NCI-H2081 treated with DMSO at 0.1 percent for 48 hours (cell line): Measurements from ENCODE around the gene SNX15.
"Not testable (repeated sequence)": the region's sequence is repeated elsewhere in the genome, so short reads cannot be mapped to it uniquely, and the experiment has no call there.

Experiments used
- DNase-seq: peaks from one replicate; lab custom pipeline; 2025; lab: John Stamatoyannopoulos, UW

Gene SNX15

GRCh38 chr11:65027213-65028067 lies at the start of gene SNX15:
Gene SNX15, plus strand, starts transcription at chr11:65027439. Its CDS starts 99 bp downstream, at chr11:65027538.
- peak; percentile 75 for DNase-seq

DNA sequence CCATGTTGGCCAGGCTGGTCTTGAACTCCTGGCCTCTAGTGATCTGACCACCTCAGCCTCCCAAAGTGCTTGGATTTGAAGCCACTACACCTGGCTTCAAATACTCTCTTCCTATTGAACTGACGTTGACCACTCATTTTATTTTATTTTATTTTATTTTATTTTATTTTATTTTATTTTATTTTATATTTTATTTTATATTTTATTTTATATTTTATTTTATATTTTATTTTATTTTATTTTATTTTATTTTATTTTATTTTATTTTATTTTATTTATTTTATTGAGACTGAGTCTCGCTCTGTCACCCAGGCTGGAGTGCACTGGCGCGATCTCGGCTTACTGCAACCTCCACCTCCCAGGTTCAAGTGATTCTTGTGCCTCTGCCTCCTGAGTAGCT lies 43.9 kb upstream of the SNX15 start:
- not testable (repeated sequence) for DNase-seq

DNA sequence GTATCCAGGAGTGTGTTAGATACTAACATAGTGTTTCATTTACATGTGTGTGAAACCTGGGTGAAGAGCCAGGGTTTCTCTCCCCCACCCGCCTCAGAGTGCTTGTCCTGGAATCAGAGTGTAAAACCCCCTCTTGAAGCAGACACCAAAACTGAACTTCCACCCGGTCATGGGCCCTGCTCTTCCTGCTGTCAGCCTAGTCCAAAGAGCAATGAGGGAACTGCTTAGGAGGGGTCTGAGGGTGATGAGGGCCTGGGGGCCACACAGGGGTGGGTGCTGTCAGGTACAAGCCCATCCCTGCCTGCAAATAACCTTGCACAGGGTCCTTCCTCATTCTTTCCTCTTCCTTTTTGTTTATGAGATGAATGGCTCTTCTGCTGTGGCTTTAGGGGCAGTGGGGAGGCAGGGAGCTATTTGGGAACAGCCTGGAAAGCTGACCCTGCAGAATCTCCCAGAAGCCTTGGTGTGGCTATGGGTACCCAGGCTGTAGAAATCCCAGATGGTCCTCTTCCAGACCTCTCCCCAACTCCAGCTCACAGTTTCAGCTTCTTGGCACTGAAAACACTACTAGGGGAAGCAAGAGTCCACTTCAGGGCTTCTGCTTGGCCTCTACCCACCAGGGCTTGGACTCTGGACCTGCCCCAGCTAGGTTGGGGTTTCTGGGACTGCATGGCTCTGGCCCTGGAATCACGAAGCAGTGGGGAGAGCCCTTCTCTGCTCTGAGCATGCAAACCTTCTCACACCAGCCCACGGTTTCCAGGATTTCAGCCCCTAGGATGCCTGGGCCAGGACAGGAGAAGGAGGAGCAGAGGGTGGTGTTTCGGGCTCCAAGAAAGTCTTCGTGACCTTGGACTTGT lies 39.0 kb upstream of the SNX15 start:
- no peak for DNase-seq

GRCh38 chr11:64989416-64989815 lies 37.8 kb upstream of the SNX15 start:
- DNase-seq = no peak

DNA sequence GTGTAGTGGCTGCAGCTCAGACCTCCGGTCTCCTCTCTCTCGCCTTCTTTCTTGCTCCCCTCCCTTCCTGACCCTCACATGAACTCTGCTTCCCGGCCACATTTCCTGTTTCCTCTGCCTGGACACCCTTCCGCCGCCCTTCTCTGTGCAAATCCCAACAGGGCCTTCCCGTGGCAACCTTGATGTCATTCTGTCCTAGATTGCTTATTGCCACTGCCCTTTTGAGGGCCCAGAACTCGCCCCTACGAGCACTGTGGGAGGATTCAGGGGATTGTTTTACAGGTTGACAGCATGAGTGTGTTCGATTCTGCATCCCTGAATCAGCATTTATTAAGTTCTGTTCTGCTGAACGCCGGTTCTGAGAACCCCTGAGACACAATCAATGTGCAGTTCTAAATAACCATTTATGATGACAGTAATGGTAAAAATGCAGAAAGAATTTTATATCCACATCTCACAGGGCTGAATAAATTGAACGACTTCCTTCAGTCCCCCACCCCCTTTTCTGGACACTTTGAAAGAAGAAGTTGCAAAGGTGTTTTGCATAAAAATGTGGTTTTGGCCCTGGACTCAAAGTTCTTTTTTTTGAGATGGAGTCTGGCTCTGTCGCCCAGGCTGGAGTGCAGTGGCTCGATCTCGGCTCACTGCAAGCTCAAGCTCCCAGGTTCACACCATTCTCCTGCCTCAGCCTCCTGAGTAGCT lies 36.9 kb upstream of the SNX15 start:
- DNase-seq = no peak

GRCh38 chr11:64994318-64994717 lies 32.9 kb upstream of the SNX15 start:
- DNase-seq = no peak

DNA sequence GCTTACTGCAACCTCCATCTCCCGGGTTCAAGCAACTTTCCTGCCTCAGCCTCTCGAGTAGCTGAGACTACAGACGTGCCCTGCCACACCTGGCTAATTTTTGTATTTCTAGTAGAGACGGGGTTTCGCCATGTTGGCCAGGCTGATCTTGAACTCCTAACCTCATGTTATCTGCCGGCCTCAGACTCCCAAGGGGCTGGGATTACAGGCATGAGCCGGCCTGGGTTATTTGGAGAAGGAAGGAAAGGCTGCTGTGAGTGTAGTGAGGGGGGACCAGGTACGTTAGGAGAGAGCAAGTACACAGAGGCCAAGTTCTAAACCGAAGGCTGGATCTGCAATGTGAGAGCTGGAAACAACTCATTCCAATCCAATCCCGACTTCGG lies 30.9 kb upstream of the SNX15 start:
- DNase-seq = no peak

DNA sequence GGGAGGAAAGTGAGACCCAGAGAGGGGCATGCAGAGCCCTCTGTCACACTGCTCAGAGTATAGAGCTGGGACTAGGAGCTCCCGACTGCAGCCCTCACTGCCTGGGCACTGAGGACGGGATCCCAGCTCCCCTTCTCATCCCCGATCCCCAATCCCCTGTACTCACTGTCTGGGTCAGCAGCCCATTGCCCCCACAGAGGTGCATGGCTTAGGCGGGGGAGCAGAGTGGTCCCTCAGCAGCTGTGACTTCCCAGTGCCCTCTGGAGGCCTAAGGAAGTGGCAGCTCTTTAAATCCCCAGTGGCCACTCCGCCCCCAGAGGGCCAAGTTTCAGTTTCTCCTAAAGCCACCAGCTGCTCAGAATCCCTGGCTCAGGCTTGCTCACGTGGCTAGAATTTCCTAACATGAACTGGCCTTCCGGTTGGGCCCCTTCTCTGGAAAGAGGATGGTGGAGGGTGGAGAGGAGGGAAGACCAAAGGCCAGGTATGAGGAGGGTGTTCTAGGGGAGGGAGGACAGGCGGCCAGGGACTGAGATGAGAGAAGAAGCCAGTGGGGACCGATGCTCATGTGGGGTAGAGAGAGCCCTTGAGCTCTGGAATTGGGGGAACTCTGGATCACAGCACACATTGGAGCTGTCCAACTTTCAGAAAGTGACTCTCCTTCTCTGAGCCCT lies 30.4 kb upstream of the SNX15 start, which contains the start of gene BATF2:
BATF2 (minus strand) TSS at position 262 of the 671 bp plus-strand sequence; CDS start at position 205, 57 bp downstream.
- no peak for DNase-seq

DNA sequence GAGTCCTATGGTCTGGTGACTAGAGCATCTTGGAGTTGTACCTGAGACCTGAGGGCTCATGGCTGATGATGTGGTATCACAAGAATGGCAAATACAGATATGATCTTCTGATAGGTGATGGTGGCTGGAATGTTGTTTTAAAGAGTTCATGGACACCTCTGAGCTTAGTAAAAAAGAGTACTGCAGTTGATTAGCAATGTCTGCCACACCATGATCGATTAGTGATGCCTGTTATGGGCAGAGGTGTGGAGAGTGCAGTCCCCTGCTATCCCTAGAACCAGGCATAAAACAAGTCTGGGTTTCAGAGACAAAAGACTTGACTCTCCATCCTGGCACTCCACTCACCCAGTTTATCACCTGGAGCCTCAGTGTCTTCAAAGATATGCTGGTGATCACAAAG lies 29.1 kb upstream of the SNX15 start:
- DNase-seq = no peak

DNA sequence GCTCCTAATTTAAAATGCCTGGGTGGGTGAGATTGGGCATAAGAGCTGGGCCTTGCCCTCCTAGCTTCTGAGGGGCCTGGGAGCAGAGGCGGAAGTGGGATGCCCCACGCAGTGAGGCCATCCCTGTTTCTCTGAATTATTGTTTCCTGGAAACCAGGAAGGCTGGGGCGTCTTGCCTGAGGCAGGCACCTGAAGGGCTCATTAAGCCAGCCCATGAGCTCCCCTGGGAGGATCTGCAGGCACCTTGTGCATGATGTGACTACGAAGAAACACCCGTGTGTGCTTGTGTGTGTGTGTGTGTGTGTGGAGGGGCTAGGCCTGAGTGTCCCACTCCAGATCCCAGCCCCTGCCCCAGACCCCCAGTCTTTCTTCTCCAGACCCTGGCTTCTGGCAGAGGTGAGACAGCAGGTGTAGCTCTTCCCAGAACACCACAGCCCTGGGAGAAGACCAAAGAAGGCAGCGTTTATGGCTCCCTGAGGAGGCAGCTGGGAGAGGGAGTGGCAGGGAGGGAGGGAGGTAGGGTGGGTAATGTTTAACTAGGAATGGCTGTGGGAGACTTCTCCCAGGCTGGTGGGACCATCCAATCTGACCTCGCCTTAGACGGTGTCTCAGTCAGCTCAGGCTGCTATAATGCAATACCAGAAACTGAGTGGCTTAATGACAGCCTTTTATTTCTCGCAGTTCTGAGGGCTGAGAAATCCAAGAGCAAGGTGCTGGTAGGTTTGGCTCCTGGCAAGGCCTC lies 28.4 kb upstream of the SNX15 start:
- no peak for DNase-seq

GRCh38 chr11:64999478-64999877 lies 27.8 kb upstream of the SNX15 start:
- DNase-seq = no peak

DNA sequence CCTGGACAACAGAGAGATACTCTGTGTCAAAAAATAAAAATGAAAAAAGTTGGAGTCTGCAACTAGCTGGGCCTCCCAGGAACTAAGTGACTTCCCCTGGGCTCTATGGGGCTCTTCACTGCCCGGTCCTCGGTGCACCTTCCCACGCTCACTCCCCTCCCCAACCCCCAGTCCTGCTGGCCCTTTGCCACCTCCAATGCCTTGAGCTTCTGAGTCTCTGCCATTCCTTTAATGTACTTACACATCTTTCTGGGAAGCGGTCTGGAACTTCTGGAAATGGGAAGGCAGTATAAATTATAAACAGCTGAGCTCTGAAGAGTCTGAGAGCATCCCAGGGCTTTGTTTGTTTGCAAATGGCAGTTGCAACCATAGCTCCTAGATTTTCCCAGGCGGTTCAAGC lies 24.5 kb upstream of the SNX15 start:
- DNase-seq = no peak

- DNase-seq = no peak
These were observed 24.0 kb upstream of the SNX15 start for GRCh38 chr11:65003282-65003681.

DNA sequence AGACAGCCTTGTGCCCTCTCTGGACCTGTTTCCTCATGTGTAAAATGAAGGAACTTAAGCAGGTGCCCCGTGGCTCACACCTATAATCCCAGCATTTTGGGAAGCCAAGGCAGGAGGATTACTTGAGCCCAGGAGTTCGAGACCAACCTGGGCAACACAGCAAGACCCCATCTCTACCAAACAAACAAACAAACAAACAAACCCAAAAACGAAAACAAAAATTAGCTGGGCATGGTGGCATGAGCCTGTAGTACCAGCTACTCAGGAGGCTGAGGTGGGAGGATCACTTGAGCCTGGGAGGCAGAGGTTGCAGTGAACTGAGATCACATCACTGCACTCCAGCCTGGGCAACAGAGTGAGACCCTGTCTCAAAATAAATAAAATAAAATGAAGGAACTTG lies 23.3 kb upstream of the SNX15 start:
- not testable (repeated sequence) for DNase-seq

- DNase-seq = no peak
These were observed 19.2 kb upstream of the SNX15 start for GRCh38 chr11:65008016-65008415.

GRCh38 chr11:65008873-65009272 lies 18.4 kb upstream of the SNX15 start:
- no peak for DNase-seq

DNA sequence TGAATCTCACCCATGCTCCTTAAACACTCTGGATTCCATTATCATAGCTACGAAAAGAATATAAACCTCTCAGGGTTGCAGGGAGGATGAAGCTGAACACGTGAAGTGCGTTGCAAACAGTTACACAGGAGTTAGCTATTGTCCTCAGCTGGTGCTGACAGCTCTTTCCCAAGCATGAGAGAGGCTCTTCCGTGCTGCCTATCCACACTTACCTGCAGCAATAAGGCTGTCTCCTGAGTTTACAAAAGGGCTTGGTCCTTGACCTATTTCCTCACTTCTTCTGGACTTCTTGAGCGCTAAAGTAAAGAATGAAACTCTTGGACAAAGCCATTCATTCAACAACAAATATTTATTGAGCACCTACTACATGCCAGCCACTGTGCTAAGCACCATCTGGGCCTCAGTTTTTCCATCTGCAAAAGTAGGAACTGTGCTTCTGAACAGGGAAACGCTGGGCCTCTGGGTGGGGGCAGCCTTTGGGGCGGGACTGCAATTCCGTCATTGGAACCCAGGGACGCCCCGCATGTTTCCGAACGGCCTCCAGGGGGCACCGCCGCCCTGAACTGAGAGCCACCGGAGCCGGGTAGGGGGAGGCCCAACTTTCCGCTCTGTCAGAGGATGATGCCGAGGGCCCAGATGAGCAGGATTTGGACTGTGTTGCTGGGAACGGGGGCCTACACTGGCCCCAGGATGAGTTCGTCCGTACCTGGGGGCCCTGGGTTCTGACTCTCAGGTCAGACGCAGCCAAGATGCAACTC lies 13.9 kb upstream of the SNX15 start:
- peak; percentile 32 for DNase-seq

- DNase-seq = peak; percentile 37
These were observed 13.1 kb upstream of the SNX15 start, which contains the start of gene ARL2 for GRCh38 chr11:65013888-65014725. Gene ARL2, plus strand, starts transcription at chr11:65014160. Its CDS starts 48 bp downstream, at chr11:65014208.

- no peak for DNase-seq
These were observed 12.5 kb upstream of the SNX15 start for GRCh38 chr11:65014726-65015227.
